ENCODE results near the gene PHAF1. TPM values are rescaled to one million over a fixed set of nuclear protein-coding genes. Genes with fewer than 3 reads are reported as not detected.

Gene PHAF1
- total and polyA plus RNA-seq, 9 of the 15 experiments (the other 6 are each of a cell fraction or from before 2014, with no cell fraction given), result 5.1 to 25.4 (median 13.8) TPM

DNA sequence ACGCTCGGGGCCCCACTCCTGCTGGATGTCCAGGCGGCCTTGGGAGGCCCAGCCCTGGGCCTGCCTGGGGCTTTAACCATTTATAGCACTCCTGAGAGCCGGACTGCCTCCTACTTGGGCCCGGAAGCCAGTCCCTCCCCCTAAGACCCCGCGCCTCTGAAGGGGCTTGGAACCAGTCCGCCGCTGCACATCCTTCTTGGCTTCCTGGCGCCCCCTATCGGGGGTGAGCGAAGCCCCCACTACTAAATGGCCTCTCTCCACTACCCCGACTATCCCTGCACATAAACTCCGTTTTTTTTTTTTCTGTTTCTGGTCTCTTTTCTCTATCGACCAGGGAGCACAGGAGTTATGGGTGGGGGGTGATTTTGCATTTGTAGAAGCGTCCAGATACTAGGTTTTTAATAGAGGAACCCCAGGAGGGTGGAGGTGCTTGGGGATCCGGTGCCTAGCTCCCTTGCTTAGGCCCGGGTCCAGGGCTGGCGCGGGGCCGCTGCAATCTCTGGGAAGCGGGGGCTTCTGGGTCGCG, 60.0 kb downstream of the PHAF1 start (continued):
- TF ChIP-seq, protein P1, sequence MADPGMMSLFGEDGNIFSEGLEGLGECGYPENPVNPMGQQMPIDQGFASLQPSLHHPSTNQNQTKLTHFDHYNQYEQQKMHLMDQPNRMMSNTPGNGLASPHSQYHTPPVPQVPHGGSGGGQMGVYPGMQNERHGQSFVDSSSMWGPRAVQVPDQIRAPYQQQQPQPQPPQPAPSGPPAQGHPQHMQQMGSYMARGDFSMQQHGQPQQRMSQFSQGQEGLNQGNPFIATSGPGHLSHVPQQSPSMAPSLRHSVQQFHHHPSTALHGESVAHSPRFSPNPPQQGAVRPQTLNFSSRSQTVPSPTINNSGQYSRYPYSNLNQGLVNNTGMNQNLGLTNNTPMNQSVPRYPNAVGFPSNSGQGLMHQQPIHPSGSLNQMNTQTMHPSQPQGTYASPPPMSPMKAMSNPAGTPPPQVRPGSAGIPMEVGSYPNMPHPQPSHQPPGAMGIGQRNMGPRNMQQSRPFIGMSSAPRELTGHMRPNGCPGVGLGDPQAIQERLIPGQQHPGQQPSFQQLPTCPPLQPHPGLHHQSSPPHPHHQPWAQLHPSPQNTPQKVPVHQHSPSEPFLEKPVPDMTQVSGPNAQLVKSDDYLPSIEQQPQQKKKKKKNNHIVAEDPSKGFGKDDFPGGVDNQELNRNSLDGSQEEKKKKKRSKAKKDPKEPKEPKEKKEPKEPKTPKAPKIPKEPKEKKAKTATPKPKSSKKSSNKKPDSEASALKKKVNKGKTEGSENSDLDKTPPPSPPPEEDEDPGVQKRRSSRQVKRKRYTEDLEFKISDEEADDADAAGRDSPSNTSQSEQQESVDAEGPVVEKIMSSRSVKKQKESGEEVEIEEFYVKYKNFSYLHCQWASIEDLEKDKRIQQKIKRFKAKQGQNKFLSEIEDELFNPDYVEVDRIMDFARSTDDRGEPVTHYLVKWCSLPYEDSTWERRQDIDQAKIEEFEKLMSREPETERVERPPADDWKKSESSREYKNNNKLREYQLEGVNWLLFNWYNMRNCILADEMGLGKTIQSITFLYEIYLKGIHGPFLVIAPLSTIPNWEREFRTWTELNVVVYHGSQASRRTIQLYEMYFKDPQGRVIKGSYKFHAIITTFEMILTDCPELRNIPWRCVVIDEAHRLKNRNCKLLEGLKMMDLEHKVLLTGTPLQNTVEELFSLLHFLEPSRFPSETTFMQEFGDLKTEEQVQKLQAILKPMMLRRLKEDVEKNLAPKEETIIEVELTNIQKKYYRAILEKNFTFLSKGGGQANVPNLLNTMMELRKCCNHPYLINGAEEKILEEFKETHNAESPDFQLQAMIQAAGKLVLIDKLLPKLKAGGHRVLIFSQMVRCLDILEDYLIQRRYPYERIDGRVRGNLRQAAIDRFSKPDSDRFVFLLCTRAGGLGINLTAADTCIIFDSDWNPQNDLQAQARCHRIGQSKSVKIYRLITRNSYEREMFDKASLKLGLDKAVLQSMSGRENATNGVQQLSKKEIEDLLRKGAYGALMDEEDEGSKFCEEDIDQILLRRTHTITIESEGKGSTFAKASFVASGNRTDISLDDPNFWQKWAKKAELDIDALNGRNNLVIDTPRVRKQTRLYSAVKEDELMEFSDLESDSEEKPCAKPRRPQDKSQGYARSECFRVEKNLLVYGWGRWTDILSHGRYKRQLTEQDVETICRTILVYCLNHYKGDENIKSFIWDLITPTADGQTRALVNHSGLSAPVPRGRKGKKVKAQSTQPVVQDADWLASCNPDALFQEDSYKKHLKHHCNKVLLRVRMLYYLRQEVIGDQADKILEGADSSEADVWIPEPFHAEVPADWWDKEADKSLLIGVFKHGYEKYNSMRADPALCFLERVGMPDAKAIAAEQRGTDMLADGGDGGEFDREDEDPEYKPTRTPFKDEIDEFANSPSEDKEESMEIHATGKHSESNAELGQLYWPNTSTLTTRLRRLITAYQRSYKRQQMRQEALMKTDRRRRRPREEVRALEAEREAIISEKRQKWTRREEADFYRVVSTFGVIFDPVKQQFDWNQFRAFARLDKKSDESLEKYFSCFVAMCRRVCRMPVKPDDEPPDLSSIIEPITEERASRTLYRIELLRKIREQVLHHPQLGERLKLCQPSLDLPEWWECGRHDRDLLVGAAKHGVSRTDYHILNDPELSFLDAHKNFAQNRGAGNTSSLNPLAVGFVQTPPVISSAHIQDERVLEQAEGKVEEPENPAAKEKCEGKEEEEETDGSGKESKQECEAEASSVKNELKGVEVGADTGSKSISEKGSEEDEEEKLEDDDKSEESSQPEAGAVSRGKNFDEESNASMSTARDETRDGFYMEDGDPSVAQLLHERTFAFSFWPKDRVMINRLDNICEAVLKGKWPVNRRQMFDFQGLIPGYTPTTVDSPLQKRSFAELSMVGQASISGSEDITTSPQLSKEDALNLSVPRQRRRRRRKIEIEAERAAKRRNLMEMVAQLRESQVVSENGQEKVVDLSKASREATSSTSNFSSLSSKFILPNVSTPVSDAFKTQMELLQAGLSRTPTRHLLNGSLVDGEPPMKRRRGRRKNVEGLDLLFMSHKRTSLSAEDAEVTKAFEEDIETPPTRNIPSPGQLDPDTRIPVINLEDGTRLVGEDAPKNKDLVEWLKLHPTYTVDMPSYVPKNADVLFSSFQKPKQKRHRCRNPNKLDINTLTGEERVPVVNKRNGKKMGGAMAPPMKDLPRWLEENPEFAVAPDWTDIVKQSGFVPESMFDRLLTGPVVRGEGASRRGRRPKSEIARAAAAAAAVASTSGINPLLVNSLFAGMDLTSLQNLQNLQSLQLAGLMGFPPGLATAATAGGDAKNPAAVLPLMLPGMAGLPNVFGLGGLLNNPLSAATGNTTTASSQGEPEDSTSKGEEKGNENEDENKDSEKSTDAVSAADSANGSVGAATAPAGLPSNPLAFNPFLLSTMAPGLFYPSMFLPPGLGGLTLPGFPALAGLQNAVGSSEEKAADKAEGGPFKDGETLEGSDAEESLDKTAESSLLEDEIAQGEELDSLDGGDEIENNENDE (IDR thresholded peaks at IDR 0.05; ENCODE audit: low read depth, low read length), result no peak
- no peak for TF ChIP-seq ZNF143 (CRISPR knock-in tag; IDR thresholded peaks at IDR 0.05)
- TF ChIP-seq GATAD2A (IDR thresholded peaks at IDR 0.05), result peak; percentile 50; the same call in 1 of the 2 replicates
- no peak for TF ChIP-seq FOXM1 (IDR thresholded peaks at IDR 0.05; ENCODE audit: low read depth)
- no peak for TF ChIP-seq FOXM1 (CRISPR knock-in tag; IDR thresholded peaks at IDR 0.05; ENCODE audit: low read depth)
- no peak for TF ChIP-seq ZBTB17 (CRISPR knock-in tag; IDR thresholded peaks at IDR 0.05)
- TF ChIP-seq EZH2 (IDR thresholded peaks at IDR 0.05; ENCODE audit: borderline replicate concordance, low read depth, low read length), result no peak
- TF ChIP-seq ZNF133 (CRISPR knock-in tag; IDR thresholded peaks at IDR 0.05), result no peak
- TF ChIP-seq CCNT2 (IDR thresholded peaks at IDR 0.05; ENCODE audit: borderline replicate concordance, extremely low read depth, insufficient read length, low read depth, low read length), result peak; percentile 16
- no peak for TF ChIP-seq ZNF347 (CRISPR knock-in tag; IDR thresholded peaks at IDR 0.05; ENCODE audit: low read depth)
- no peak for TF ChIP-seq NR2F6 (CRISPR knock-in tag; IDR thresholded peaks at IDR 0.05)
- TF ChIP-seq FIP1L1 (IDR thresholded peaks at IDR 0.05; ENCODE audit: low read depth, low read length, poor library complexity, severe bottlenecking), result no peak
- no peak for TF ChIP-seq MIER1 (IDR thresholded peaks at IDR 0.05; ENCODE audit: low read depth)
- TF ChIP-seq YY1 (IDR thresholded peaks at IDR 0.05; ENCODE audit: borderline replicate concordance in 1 of 3, control insufficient read depth in 1 of 3, extremely low read depth in 1 of 3, insufficient read depth in 3 of 3, insufficient read length in 1 of 3, insufficient replicate concordance in 2 of 3, low read depth in 1 of 3, low read length in 2 of 3), result no peak
- TF ChIP-seq CBX5 (IDR thresholded peaks at IDR 0.05; ENCODE audit: borderline replicate concordance, low read depth), result no peak

Data from K562 (cell line).